K562 (cell line): ENCODE results near the gene ZFYVE27. TPM values are rescaled to one million over a fixed set of nuclear protein-coding genes. Genes with fewer than 3 reads are reported as not detected.

ENCODE experiments used
- CHD7 ChIP-seq: fragments of 200-600 bp; sonication (generic); IDR thresholded peaks from one replicate; pipeline ENCODE4 v1.6.1; 2012; ENCODE audit warnings: mild to moderate bottlenecking, low read depth, low read length, inconsistent platforms
- HNRNPUL1 ChIP-seq: fragments of 200-400 bp; formaldehyde crosslinking; IDR thresholded peaks from 2 replicates; pipeline ENCODE4 v1.6.1; 2017; ENCODE audit warnings: low read length
- HOMEZ ChIP-seq: fragments of 250-450 bp; sonication (Bioruptor Pico); IDR thresholded peaks from 2 replicates; pipeline ENCODE4 v1.4.0; 2020; ENCODE audit warnings: mild to moderate bottlenecking, moderate library complexity
- PATZ1 ChIP-seq: fragments of 250-450 bp; sonication (Bioruptor Pico); IDR thresholded peaks from 2 replicates; pipeline ENCODE4 v1.5.0; 2020; ENCODE audit warnings: mild to moderate bottlenecking, borderline replicate concordance
- ZBTB7A ChIP-seq: IDR thresholded peaks from 2 replicates; pipeline ENCODE4 v1.6.1; 2011; ENCODE audit warnings: low read depth, mild to moderate bottlenecking, low read length, moderate library complexity, borderline replicate concordance; ENCODE audit not compliant: control insufficient read depth
- polyA plus RNA-seq, 8 experiments: library from polyadenylated mRNA; depleted of rRNA in 4 of 8; stranded (reverse) in 5 of 8; unstranded in 3 of 8; fragments of >200 nt; fragmentation: Nextera tagmentation in 2 of 8; fragmentation: Illumina TruSeq in 1 of 8; extraction: Ambion mirVana in 2 of 8; extraction: Trizol in 1 of 8; gene quantifications; 2 replicates each; pipeline versions ENCODE4 v1.2.1 to v1.2.3, GENCODE V29; 2011 to 2014; ENCODE audit warnings: inconsistent platforms in 1 of 8, missing spikeins in 1 of 8
- total RNA-seq, 7 experiments: library from RNA; depleted of rRNA in 6 of 7; stranded (reverse); fragments of >200 nt in 6 of 7; fragmentation: Illumina TruSeq in 2 of 7; extraction: Trizol in 2 of 7; gene quantifications; 2 replicates each; pipeline versions ENCODE4 v1.2.1 to v1.2.3, GENCODE V29; 2011 to 2021; ENCODE audit warnings: low replicate concordance in 1 of 7

ZFYVE27 gene
- total and polyA plus RNA-seq, 9 of the 15 experiments (the other 6 are each of a cell fraction or from before 2014, with no cell fraction given): 0.81 to 21.9 (median 15.3) TPM

GRCh38 chr10:97714401-97715258 is 22.3 kb upstream of the ZFYVE27 start (continued):
- TF ChIP-seq HNRNPUL1 (no peak), PATZ1 (CRISPR knock-in tag) (no peak), HOMEZ (CRISPR knock-in tag) (no peak), CHD7 (no peak), ZBTB7A (no peak)
